CD4-positive, alpha-beta memory T cell (primary cell): ENCODE data around the gene USP3. TPM values are rescaled to one million over a fixed set of nuclear protein-coding genes. Genes with fewer than 3 reads are reported as not detected.

Source experiments
- CTCF ChIA-PET: fragments of 350-600 bp; sonication (Branson Sonifier 250); formaldehyde crosslinking; loops from one replicate; lab custom pipeline; 2021; ENCODE audit warnings: inconsistent platforms; ENCODE audit not compliant: partially characterized antibody; lab: Charles Lee
- POLR2A ChIA-PET: fragments of 350-600 bp; sonication (Branson Sonifier 250); formaldehyde crosslinking; loops from one replicate; lab custom pipeline; 2021; ENCODE audit not compliant: partially characterized antibody; lab: Charles Lee
- DNase-seq, 5 donors: peaks; one replicate each; pipeline versions ENCODE4 v3.0.0 to v3.0.0-alpha.2; 2020 to 2022; ENCODE audit warnings: mixed read lengths in 1 of 5
- H3K27ac ChIP-seq: one replicate; pipeline ENCODE4 v1.7.0; 2013; ENCODE audit warnings: low read depth, low read length
- H3K27me3 ChIP-seq: 2 replicates; pipeline ENCODE4 v1.7.0; 2013; ENCODE audit warnings: mild to moderate bottlenecking, low read length, moderate library complexity; ENCODE audit not compliant: insufficient read depth
- H3K36me3 ChIP-seq: 2 replicates; pipeline ENCODE4 v1.7.0; 2013; ENCODE audit warnings: mild to moderate bottlenecking, low read length, moderate library complexity; ENCODE audit not compliant: insufficient read depth
- H3K4me1 ChIP-seq: 2 replicates; pipeline ENCODE4 v1.7.0; 2013; ENCODE audit warnings: mild to moderate bottlenecking, low read length, moderate library complexity; ENCODE audit not compliant: insufficient read depth
- H3K4me3 ChIP-seq, 2 donors: one replicate each; pipeline ENCODE4 v1.7.0; 2013; ENCODE audit warnings: low read length in 2 of 2, mild to moderate bottlenecking in 1 of 2
- H3K9me3 ChIP-seq, 2 donors: one replicate each; pipeline ENCODE4 v1.7.0; 2013; ENCODE audit warnings: low read length in 2 of 2, control low read depth in 1 of 2; ENCODE audit not compliant: control insufficient read depth in 1 of 2
- H3K27ac Mint-ChIP-seq, 7 donors: one replicate each; pipeline ENCODE4 v1.8.0; 2020 to 2021; ENCODE audit warnings: mixed read lengths in 7 of 7, mild to moderate bottlenecking in 6 of 7, inconsistent platforms in 3 of 7, moderate library complexity in 3 of 7
- H3K27me3 Mint-ChIP-seq, 2 donors: one replicate each; pipeline ENCODE4 v1.8.0; 2020 to 2021; ENCODE audit warnings: mixed read lengths in 2 of 2
- H3K36me3 Mint-ChIP-seq, 2 donors: one replicate each; pipeline ENCODE4 v1.8.0; 2020 to 2021; ENCODE audit warnings: mixed read lengths in 2 of 2, inconsistent platforms in 1 of 2, mild to moderate bottlenecking in 1 of 2
- H3K4me1 Mint-ChIP-seq, 4 donors: one replicate each; pipeline ENCODE4 v1.8.0; 2020 to 2021; ENCODE audit warnings: mixed read lengths in 4 of 4, mild to moderate bottlenecking in 1 of 4
- H3K4me3 Mint-ChIP-seq, 8 donors: one replicate each; pipeline ENCODE4 v1.8.0; 2020 to 2021; ENCODE audit warnings: mixed read lengths in 8 of 8, mild to moderate bottlenecking in 7 of 8, moderate library complexity in 6 of 8, inconsistent platforms in 3 of 8
- H3K9me3 Mint-ChIP-seq, 8 donors: one replicate each; pipeline ENCODE4 v1.8.0; 2020 to 2021; ENCODE audit warnings: mixed read lengths in 8 of 8, mild to moderate bottlenecking in 5 of 8, inconsistent platforms in 3 of 8, moderate library complexity in 1 of 8
- intact Hi-C: fragments of 100-400 bp; cut with micrococcal nuclease; formaldehyde crosslinking; loops from one replicate; pipeline ENCODE4 v1.15.1; 2023
- polyA plus RNA-seq, 2 donors: library from polyadenylated mRNA; unstranded; fragments of 300-500 nt; fragmentation: Illumina TruSeq; gene quantifications; one replicate each; pipeline ENCODE4 v1.2.3, GENCODE V29; 2021
- total RNA-seq, 2 experiments: library from RNA; stranded (reverse); gene quantifications; one replicate each; pipeline ENCODE4 v1.2.3, GENCODE V29; 2021

Gene USP3
- total and polyA plus RNA-seq, 4 experiments from 2014 or later: 61.6 to 159 (median 112) TPM

GRCh38 chr15:63600001-63600615 is 95.7 kb downstream of the USP3 start:
- Mint-ChIP-seq H3K4me1 (peaks cover 27 to 84% (median 47%) of the 10 kb centered on the region in 4 donors), H3K9me3 (peaks cover 0 to 9% (median 0%) of the 10 kb centered on the region in 8 donors), H3K27ac (peak overlapping the region; percentile 91 to 94 (median 94)), H3K4me3 (peak overlapping the region; percentile 85 to 95 (median 90)), H3K27me3 (no peaks in the 10 kb centered on the region), H3K36me3 (peaks cover 0 to 8% of the 10 kb centered on the region in 2 donors)
- DNase-seq: peak in 3 of 5 donors; percentile 22 to 59 (median 23)
- CTCF ChIA-PET: interaction anchor here (0.9 to 5.7 kb wide), 21 partner anchors 10 to 198 kb away, joined by 3 to 64 read pairs (median 4); no protein-coding TSS in a partner anchor
- intact Hi-C loops: loop anchor here (1.0 to 10.0 kb wide), 8 partner anchors 96 to 563 kb away; partner anchors contain the start of genes CIAO2A, HERC1, PPIB and SNX1
- POLR2A ChIA-PET: interaction anchor here (0.6 to 9.9 kb wide), 27 partner anchors 10 to 552 kb away, joined by 3 to 135 read pairs (median 5); partner anchors contain the start of genes CIAO2A, SNX1 and USP3
- H3K4me1 ChIP-seq: peaks cover 39% of the 10 kb centered on the region
- no peaks in the 10 kb centered on the region for H3K36me3 ChIP-seq
- H3K27ac ChIP-seq: peak overlapping the region; percentile 65
- no peaks in the 10 kb centered on the region for H3K27me3 ChIP-seq
- no peaks in the 10 kb centered on the region for H3K9me3 ChIP-seq
- H3K4me3 ChIP-seq: peak overlapping the region; percentile 19 to 70

- Histone ChIP-seq H3K27me3 (no peaks in the 10 kb centered on the region), H3K9me3 (no peaks in the 10 kb centered on the region), H3K4me3 (peak overlapping the region; percentile 19 to 70), H3K27ac (peak overlapping the region; percentile 69), H3K36me3 (no peaks in the 10 kb centered on the region), H3K4me1 (peaks cover 39% of the 10 kb centered on the region)
- peak; percentile 90 to 95 (median 93) for DNase-seq
- no peaks in the 10 kb centered on the region for H3K27me3 Mint-ChIP-seq
- H3K4me1 Mint-ChIP-seq: peaks cover 26 to 84% (median 47%) of the 10 kb centered on the region in 4 donors
- intact Hi-C loops: loop anchor here (1.0 to 10.0 kb wide), 8 partner anchors 96 to 563 kb away; partner anchors contain the start of genes CIAO2A, HERC1, PPIB and SNX1
- ChIA-PET CTCF (interaction anchor here (1.0 to 5.7 kb wide), 14 partner anchors 9 to 198 kb away, joined by 3 to 64 read pairs (median 6); no protein-coding TSS in a partner anchor), POLR2A (interaction anchor here (0.6 to 9.9 kb wide), 26 partner anchors 10 to 553 kb away, joined by 3 to 135 read pairs (median 5); partner anchors contain the start of genes CIAO2A, SNX1 and USP3)
- H3K4me3 Mint-ChIP-seq: peak overlapping the region; percentile 92 to 98 (median 95)
- peaks cover 0 to 9% (median 0%) of the 10 kb centered on the region in 8 donors for H3K9me3 Mint-ChIP-seq
- H3K36me3 Mint-ChIP-seq: peaks cover 0 to 7% of the 10 kb centered on the region in 2 donors
- H3K27ac Mint-ChIP-seq: peak overlapping the region; percentile 94 to 97 (median 96)
Observed at GRCh38 chr15:63600616-63601025, 96.2 kb downstream of the USP3 start.

- no peaks in the 10 kb centered on the region for H3K36me3 ChIP-seq
- H3K9me3 Mint-ChIP-seq: peaks cover 0 to 8% (median 0%) of the 10 kb centered on the region in 8 donors
- peak overlapping the region; percentile 69 for H3K27ac ChIP-seq
- peak overlapping the region; percentile 94 to 97 (median 96) for H3K27ac Mint-ChIP-seq
- H3K36me3 Mint-ChIP-seq: peaks cover 4 to 7% of the 10 kb centered on the region in 2 donors
- no peaks in the 10 kb centered on the region for H3K27me3 ChIP-seq
- no peaks in the 10 kb centered on the region for H3K27me3 Mint-ChIP-seq
- CTCF ChIA-PET: interaction anchor here (1.0 to 5.7 kb wide), 12 partner anchors 8 to 199 kb away, joined by 3 to 64 read pairs (median 4); no protein-coding TSS in a partner anchor
- H3K9me3 ChIP-seq: no peaks in the 10 kb centered on the region
- intact Hi-C loops: loop anchor here (5.0 to 10.0 kb wide), 4 partner anchors 234 to 551 kb away; partner anchors contain the start of genes CIAO2A, HERC1, SNX1 and SNX22
- H3K4me1 ChIP-seq: peaks cover 39% of the 10 kb centered on the region
- H3K4me3 ChIP-seq: peak overlapping the region; percentile 13 to 70
- DNase-seq: peak; percentile 61 to 75 (median 68)
- H3K4me1 Mint-ChIP-seq: peaks cover 28 to 84% (median 48%) of the 10 kb centered on the region in 4 donors
- H3K4me3 Mint-ChIP-seq: peak overlapping the region; percentile 92 to 98 (median 95)
- POLR2A ChIA-PET: interaction anchor here (0.9 to 9.9 kb wide), 25 partner anchors 9 to 553 kb away, joined by 3 to 135 read pairs (median 5); partner anchors contain the start of genes CIAO2A, SNX1 and USP3
Observed at GRCh38 chr15:63601026-63601703, 96.8 kb downstream of the USP3 start.

GRCh38 chr15:63601704-63602185 is 97.4 kb downstream of the USP3 start:
- ChIA-PET POLR2A (interaction anchor here (0.6 to 9.9 kb wide), 14 partner anchors 9 to 492 kb away, joined by 3 to 135 read pairs (median 6); partner anchors contain the start of genes CIAO2A and USP3), CTCF (interaction anchor here (1.0 to 5.7 kb wide), 7 partner anchors 8 to 409 kb away, joined by 3 to 64 read pairs (median 4); no protein-coding TSS in a partner anchor)
- Mint-ChIP-seq H3K4me1 (peaks cover 32 to 84% (median 48%) of the 10 kb centered on the region in 4 donors), H3K9me3 (peaks cover 0 to 5% (median 0%) of the 10 kb centered on the region in 8 donors), H3K36me3 (peaks cover 4 to 7% of the 10 kb centered on the region in 2 donors), H3K27me3 (no peaks in the 10 kb centered on the region), H3K4me3 (peak overlapping the region; percentile 92 to 98 (median 95)), H3K27ac (peak overlapping the region; percentile 90 to 97 (median 94))
- Histone ChIP-seq H3K36me3 (no peaks in the 10 kb centered on the region), H3K27ac (peak overlapping the region; percentile 69), H3K27me3 (no peaks in the 10 kb centered on the region), H3K9me3 (no peaks in the 10 kb centered on the region), H3K4me3 (peak overlapping the region; percentile 13 to 70), H3K4me1 (peaks cover 44% of the 10 kb centered on the region)
- intact Hi-C loops: loop anchor here (5.0 to 10.0 kb wide), 4 partner anchors 233 to 551 kb away; partner anchors contain the start of genes CIAO2A, HERC1, SNX1 and SNX22
- no peak for DNase-seq

- Mint-ChIP-seq H3K36me3 (peaks cover 4 to 11% of the 10 kb centered on the region in 2 donors), H3K9me3 (peaks cover 0 to 4% (median 0%) of the 10 kb centered on the region in 8 donors), H3K4me1 (peaks cover 30 to 83% (median 47%) of the 10 kb centered on the region in 4 donors), H3K4me3 (peak overlapping the region; percentile 53 to 97 (median 72)), H3K27ac (peak overlapping the region; percentile 53 to 94 (median 83)), H3K27me3 (no peaks in the 10 kb centered on the region)
- Histone ChIP-seq H3K4me1 (peaks cover 45% of the 10 kb centered on the region), H3K27ac (no peak overlapping the region), H3K27me3 (no peaks in the 10 kb centered on the region), H3K9me3 (no peaks in the 10 kb centered on the region), H3K4me3 (no peak overlapping the region), H3K36me3 (peaks cover 4% of the 10 kb centered on the region)
- ChIA-PET POLR2A (interaction anchor here (0.6 to 9.9 kb wide), 9 partner anchors 8 to 328 kb away, joined by 3 to 135 read pairs (median 22); partner anchors contain the start of gene USP3), CTCF (interaction anchor here (1.2 to 5.7 kb wide), 4 partner anchors 7 to 408 kb away, joined by 3 to 64 read pairs (median 22); no protein-coding TSS in a partner anchor)
- no peak for DNase-seq
- intact Hi-C loops: loop anchor here (5.0 to 10.0 kb wide), 4 partner anchors 232 to 550 kb away; partner anchors contain the start of genes CIAO2A, HERC1, SNX1 and SNX22
Observed at GRCh38 chr15:63602595-63602994, 98.2 kb downstream of the USP3 start.

- ChIA-PET CTCF (interaction anchor here (0.8 to 2.1 kb wide), 4 partner anchors 9 to 550 kb away, joined by 3 to 10 read pairs (median 4); no protein-coding TSS in a partner anchor), POLR2A (interaction anchor here (0.6 to 1.3 kb wide), 3 partner anchors 100 to 463 kb away, joined by 3 read pairs; no protein-coding TSS in a partner anchor)
- no peak overlapping the region for H3K4me3 ChIP-seq
- H3K4me1 Mint-ChIP-seq: peaks cover 30 to 79% (median 49%) of the 10 kb centered on the region in 4 donors
- DNase-seq: no peak
- peaks cover 45% of the 10 kb centered on the region for H3K4me1 ChIP-seq
- H3K36me3 ChIP-seq: peaks cover 14% of the 10 kb centered on the region
- no peaks in the 10 kb centered on the region for H3K27me3 Mint-ChIP-seq
- H3K4me3 Mint-ChIP-seq: peak overlapping the region in 2 of 8 donors; percentile 78 to 97
- intact Hi-C loops: loop anchor here (5.0 to 10.0 kb wide), 4 partner anchors 231 to 549 kb away; partner anchors contain the start of genes CIAO2A, HERC1, SNX1 and SNX22
- H3K27me3 ChIP-seq: no peaks in the 10 kb centered on the region
- H3K9me3 ChIP-seq: no peaks in the 10 kb centered on the region
- H3K27ac Mint-ChIP-seq: peak overlapping the region in 5 of 7 donors; percentile 68 to 94 (median 83)
- peaks cover 11 to 19% of the 10 kb centered on the region in 2 donors for H3K36me3 Mint-ChIP-seq
- H3K9me3 Mint-ChIP-seq: peaks cover 0 to 4% (median 0%) of the 10 kb centered on the region in 8 donors
- no peak overlapping the region for H3K27ac ChIP-seq
Observed at GRCh38 chr15:63603516-63603915, 99.1 kb downstream of the USP3 start.
